ENCODE data around the gene HEYL.

HEYL gene

DNA sequence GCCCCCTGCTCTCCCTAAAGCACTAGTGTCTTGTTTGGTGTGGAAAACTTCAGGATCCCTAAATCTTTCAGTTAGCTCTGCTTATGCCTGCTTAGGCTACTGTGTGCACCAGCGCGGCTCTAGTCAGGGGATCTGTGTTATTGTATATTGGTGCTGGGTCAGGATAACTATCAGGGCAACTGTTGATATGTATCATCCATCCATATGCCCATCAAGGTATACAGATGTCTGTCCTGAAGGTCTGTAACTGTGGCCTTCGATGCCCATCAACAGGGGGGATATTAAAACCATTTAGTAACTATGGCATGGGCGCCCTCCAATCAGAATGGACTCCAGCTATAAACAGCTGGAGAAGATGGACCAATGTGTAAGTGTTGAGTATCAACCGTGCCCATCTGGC lies 20.1 kb upstream of the HEYL start:
- in situ Hi-C loops (cut with MboI; ENCODE audit: low pct_unique_long_range_greater_than_20kb, low sequenced_read_pairs, unreplicated experiment) = no loop called here
- no peak for DNase-seq (ENCODE audit: low spot score)
- TF ChIP-seq, protein P1, sequence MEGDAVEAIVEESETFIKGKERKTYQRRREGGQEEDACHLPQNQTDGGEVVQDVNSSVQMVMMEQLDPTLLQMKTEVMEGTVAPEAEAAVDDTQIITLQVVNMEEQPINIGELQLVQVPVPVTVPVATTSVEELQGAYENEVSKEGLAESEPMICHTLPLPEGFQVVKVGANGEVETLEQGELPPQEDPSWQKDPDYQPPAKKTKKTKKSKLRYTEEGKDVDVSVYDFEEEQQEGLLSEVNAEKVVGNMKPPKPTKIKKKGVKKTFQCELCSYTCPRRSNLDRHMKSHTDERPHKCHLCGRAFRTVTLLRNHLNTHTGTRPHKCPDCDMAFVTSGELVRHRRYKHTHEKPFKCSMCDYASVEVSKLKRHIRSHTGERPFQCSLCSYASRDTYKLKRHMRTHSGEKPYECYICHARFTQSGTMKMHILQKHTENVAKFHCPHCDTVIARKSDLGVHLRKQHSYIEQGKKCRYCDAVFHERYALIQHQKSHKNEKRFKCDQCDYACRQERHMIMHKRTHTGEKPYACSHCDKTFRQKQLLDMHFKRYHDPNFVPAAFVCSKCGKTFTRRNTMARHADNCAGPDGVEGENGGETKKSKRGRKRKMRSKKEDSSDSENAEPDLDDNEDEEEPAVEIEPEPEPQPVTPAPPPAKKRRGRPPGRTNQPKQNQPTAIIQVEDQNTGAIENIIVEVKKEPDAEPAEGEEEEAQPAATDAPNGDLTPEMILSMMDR (IDR thresholded peaks at IDR 0.05; ENCODE audit: extremely low read depth, insufficient read depth, missing control alignments) = no peak

DNA sequence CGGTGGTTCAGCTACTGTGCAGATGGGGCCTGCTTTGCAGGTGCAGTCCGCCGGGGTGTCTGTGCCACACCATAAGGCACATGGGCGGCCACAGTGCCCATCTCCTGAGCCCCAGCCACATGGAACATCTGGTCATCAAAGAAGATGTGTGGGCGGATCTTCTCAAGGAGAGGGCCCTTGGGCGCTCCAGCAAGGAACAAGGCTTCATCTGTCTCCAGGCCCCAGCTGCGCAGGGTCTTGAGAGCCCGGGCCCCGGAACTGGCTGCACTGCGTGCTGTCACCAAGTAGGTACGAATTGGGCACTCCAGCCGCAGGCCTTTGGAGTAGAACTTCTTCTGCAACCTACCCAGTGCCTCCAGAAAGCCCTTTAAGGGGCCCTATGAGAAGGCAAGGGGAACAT lies 19.7 kb upstream of the HEYL start:
- TF ChIP-seq, protein P1 (IDR thresholded peaks at IDR 0.05; ENCODE audit: extremely low read depth, insufficient read depth, missing control alignments) = no peak
- in situ Hi-C loops (cut with MboI; ENCODE audit: low pct_unique_long_range_greater_than_20kb, low sequenced_read_pairs, unreplicated experiment) = no loop called here
- no peak for DNase-seq (ENCODE audit: low spot score)

DNA sequence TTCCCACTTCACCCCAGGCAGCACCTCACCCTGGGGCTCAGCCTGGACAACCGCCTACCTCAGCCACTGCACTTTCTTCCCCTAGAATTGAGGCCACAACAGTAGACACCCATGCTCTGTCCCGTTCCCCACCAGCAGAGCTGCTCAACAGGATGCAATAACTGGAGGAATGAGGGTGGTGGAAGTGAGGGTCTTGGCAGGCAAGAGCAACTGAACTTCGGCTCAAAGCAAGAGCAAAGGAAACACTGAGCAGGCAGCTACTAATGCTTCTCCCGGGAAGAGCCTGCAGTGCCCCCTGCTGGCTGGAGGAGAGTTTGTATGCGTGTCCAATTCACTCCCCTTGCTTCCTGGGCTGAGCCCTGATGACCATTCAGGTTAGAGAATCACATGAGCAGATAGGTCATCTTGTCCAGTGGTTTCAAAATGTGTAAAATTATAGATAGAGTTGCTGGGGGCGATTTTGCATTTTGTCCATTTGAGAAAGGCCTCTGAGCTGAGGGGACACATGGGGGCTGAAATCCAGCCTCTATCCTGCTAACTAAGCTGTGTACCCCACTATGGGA lies 18.6 kb upstream of the HEYL start:
- peak; percentile 70 for DNase-seq (ENCODE audit: low spot score)
- TF ChIP-seq, protein P1 (IDR thresholded peaks at IDR 0.05; ENCODE audit: extremely low read depth, insufficient read depth, missing control alignments) = peak; percentile 83
- in situ Hi-C loops (cut with MboI; ENCODE audit: low pct_unique_long_range_greater_than_20kb, low sequenced_read_pairs, unreplicated experiment) = no loop called here

DNA sequence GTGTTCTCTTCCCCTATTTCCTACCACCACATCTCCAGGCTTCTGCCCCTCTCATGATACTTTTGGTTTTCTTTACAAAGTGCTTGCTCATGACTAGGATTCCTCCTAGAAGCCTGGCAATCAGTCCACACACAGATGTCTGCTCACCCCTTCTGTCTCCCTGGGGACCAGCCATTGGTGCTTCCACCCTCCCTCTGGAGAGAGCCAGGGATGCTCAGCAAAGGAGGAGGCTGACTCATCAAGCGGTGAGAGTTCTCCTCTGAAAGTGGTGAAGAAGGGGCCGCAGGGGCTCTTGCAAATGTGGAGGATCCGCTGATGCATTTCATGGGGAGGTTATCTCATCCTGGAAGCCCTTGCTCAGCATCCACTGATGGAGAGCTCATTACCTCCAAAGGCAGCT lies 18.0 kb upstream of the HEYL start:
- TF ChIP-seq, protein P1 (IDR thresholded peaks at IDR 0.05; ENCODE audit: extremely low read depth, insufficient read depth, missing control alignments) = no peak
- in situ Hi-C loops (cut with MboI; ENCODE audit: low pct_unique_long_range_greater_than_20kb, low sequenced_read_pairs, unreplicated experiment) = no loop called here
- DNase-seq (ENCODE audit: low spot score) = no peak

DNA sequence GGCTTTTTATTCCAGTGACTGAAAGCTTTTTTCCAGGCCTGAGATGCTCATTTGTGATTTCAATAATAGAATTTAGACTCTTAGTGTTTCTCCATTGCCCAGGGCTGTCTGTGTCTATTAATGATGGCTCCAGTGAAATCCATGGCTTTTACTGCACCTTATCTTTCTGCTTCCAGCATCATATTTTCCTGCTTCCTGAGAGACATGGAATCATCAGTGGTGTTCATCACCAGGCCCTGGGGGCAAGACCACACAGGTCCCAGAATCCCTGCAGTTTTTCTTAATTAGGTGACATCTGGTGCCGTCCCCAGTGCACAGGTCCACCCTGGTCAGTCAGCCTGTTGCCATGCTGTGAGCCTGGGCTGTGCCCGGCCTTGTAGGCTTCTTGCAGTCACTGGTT lies 16.9 kb upstream of the HEYL start:
- DNase-seq (ENCODE audit: low spot score) = no peak
- in situ Hi-C loops (cut with MboI; ENCODE audit: low pct_unique_long_range_greater_than_20kb, low sequenced_read_pairs, unreplicated experiment) = no loop called here
- TF ChIP-seq, protein P1 (IDR thresholded peaks at IDR 0.05; ENCODE audit: extremely low read depth, insufficient read depth, missing control alignments) = no peak

DNA sequence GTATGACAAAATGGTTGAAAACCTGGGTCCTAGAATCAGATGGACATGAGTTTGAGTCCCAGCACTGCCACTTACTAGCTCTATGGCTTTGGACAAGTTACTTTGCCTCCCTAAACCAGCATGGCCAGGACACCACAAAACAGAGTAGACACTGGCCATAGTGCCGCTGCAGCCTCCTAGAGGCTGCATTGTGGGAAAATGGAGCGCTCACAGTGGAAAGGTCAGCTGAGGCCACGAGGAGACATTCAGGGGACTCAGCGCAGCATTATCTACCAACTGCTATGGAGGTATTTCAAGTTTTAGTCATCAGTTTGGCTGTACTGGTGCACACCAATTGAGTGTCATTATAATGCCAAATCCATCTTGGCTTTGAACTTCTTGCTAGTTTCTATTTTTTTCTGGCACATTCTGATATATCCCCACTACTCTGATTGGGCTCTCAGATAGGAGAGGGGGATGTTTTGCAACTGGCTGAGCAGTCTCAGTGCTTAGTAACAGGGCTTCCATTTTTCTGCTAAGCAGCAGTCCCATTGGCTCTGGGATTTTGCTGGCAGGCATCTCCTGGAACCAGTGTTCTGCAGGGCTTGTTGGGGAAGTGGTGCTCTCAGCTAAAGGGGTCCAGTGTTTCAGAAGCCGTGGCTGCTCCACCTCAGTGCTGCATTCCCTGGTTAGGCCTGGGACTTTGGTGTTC lies 16.3 kb upstream of the HEYL start:
- TF ChIP-seq, protein P1 (IDR thresholded peaks at IDR 0.05; ENCODE audit: extremely low read depth, insufficient read depth, missing control alignments) = no peak
- DNase-seq (ENCODE audit: low spot score) = no peak
- in situ Hi-C loops (cut with MboI; ENCODE audit: low pct_unique_long_range_greater_than_20kb, low sequenced_read_pairs, unreplicated experiment) = no loop called here
